Vagina (tissue), 2 donors: ENCODE results near the gene NUDT22.

Experiments
- CTCF ChIP-seq, 3 experiments: fragments of 450-650 bp in 2 of 3; fragments of 200-600 bp in 1 of 3; sonication (generic) in 1 of 3; IDR thresholded peaks; one replicate each; pipeline ENCODE4 v1.5.1; 2017 to 2019; ENCODE audit warnings: antibody characterized with exemption in 3 of 3, mild to moderate bottlenecking in 2 of 3, moderate library complexity in 2 of 3
- POLR2A ChIP-seq, 2 donors: fragments of 450-650 bp; IDR thresholded peaks; one replicate each; pipeline ENCODE4 v1.6.1; 2017; ENCODE audit warnings: antibody characterized with exemption in 2 of 2, mild to moderate bottlenecking in 2 of 2, moderate library complexity in 2 of 2

GRCh38 chr11:64185693-64186491 lies 40.2 kb upstream of the NUDT22 start, which contains the start of gene STIP1:
- TF ChIP-seq CTCF (IDR thresholded peaks at IDR 0.05) (no peak), POLR2A (IDR thresholded peaks at IDR 0.05) (peak; percentile 76 to 89)
